Kidney epithelial cell (primary cell): ENCODE results near the gene FAM120B. TPM values are rescaled to one million over a fixed set of nuclear protein-coding genes. Genes with fewer than 3 reads are reported as not detected.

Experiments used
- DNase-seq: peaks from one replicate; pipeline ENCODE4 v3.0.0-alpha.2; 2010; ENCODE audit warnings: low read depth
- H3K27me3 ChIP-seq: 2 replicates; pipeline ENCODE4 v1.6.0; 2011; ENCODE audit warnings: low read length; ENCODE audit not compliant: control insufficient read depth, insufficient read depth
- H3K36me3 ChIP-seq: 2 replicates; pipeline ENCODE4 v1.5.1; 2011; ENCODE audit warnings: low read length; ENCODE audit not compliant: control insufficient read depth, insufficient read depth
- H3K4me3 ChIP-seq: 2 replicates; pipeline ENCODE4 v1.5.1; 2011; ENCODE audit warnings: low read depth, mild to moderate bottlenecking, control low read depth, low read length
- CTCF ChIP-seq: IDR thresholded peaks from 2 replicates; pipeline ENCODE4 v1.5.1; 2011; ENCODE audit warnings: mild to moderate bottlenecking, moderate library complexity, low read length, control low read depth, inconsistent platforms; ENCODE audit not compliant: insufficient read depth, poor library complexity, severe bottlenecking
- total RNA-seq: library from RNA; depleted of rRNA; stranded (reverse); fragments of >200 nt; gene quantifications from 2 replicates; pipeline ENCODE4 v1.2.3, GENCODE V29; 2015

Gene FAM120B
- total RNA-seq, 1 donor from 2014 or later, result 12.4 TPM

GRCh38 chr6:170453586-170454511 lies 147.3 kb downstream of the FAM120B start:
- H3K36me3 ChIP-seq, result no peaks in the 10 kb centered on the region
- H3K4me3 ChIP-seq, result no peak overlapping the region
- no peaks in the 10 kb centered on the region for H3K27me3 ChIP-seq
- no peak for TF ChIP-seq CTCF
- no peak for DNase-seq

GRCh38 chr6:170454512-170455285 lies 148.1 kb downstream of the FAM120B start:
- no peaks in the 10 kb centered on the region for H3K36me3 ChIP-seq
- H3K4me3 ChIP-seq, result no peak overlapping the region
- no peaks in the 10 kb centered on the region for H3K27me3 ChIP-seq
- no peak for TF ChIP-seq CTCF
- no peak for DNase-seq

GRCh38 chr6:170455335-170455979 lies 148.9 kb downstream of the FAM120B start:
- TF ChIP-seq CTCF, result no peak
- Histone ChIP-seq H3K27me3 (no peaks in the 10 kb centered on the region), H3K4me3 (no peak overlapping the region), H3K36me3 (no peaks in the 10 kb centered on the region)
- no peak for DNase-seq

- DNase-seq, result no peak
- no peaks in the 10 kb centered on the region for H3K27me3 ChIP-seq
Measured at GRCh38 chr6:170456334-170456733, 149.8 kb downstream of the FAM120B start.

More at GRCh38 chr6:170456334-170456733, 149.8 kb downstream of the FAM120B start:
- TF ChIP-seq CTCF, result no peak
- H3K4me3 ChIP-seq, result no peak overlapping the region
- no peaks in the 10 kb centered on the region for H3K36me3 ChIP-seq

Other genes with a start within 250 kb of the FAM120B start
- 3.8 and 4.2 TPM in 2 replicates for gene DLL1, start 15.7 kb upstream of the FAM120B start, total RNA-seq
- gene PSMB1, start 246.5 kb downstream of the FAM120B start, total RNA-seq, result 267 and 297 TPM in 2 replicates
- gene TBP, start 247.6 kb downstream of the FAM120B start, total RNA-seq, result 20.5 and 21.7 TPM in 2 replicates